Body of pancreas (tissue), 4 donors: ENCODE measurements around the gene MS4A14. TPM values are rescaled to one million over a fixed set of nuclear protein-coding genes. Genes with fewer than 3 reads are reported as not detected.
A peak's percentile ranks its signal among the peaks of the same experiment; 100 is the strongest.
"Not testable (repeated sequence)": the region's sequence is repeated elsewhere in the genome, so short reads cannot be mapped to it uniquely, and the experiment has no call there.

Experiments
- ATAC-seq: fragments of 150-250 bp; one replicate; pipeline ENCODE4 v1.9.1; 2016
- DNase-seq, 4 donors: peaks; one replicate each; pipeline ENCODE4 v3.0.0-alpha.2; 2019
- H3K27ac ChIP-seq, 4 donors: fragments of 200-600 bp; sonication (generic); 1 replicate in 3 of 4; 2 replicates in 1 of 4; pipeline versions ENCODE4 v1.5.1 to v1.6.1; 2016 to 2019; ENCODE audit warnings: mild to moderate bottlenecking in 1 of 4, mixed read lengths in 1 of 4, moderate library complexity in 1 of 4
- H3K27me3 ChIP-seq, 2 donors: fragments of 200-600 bp; sonication (generic); one replicate each; pipeline ENCODE4 v1.6.0; 2016; ENCODE audit warnings: mild to moderate bottlenecking in 1 of 2
- H3K36me3 ChIP-seq, 2 donors: fragments of 200-600 bp; sonication (generic); replicated peaks in 1 of 2; 2 replicates each; pipeline ENCODE4 v1.5.1; 2016; ENCODE audit warnings: low read depth in 2 of 2; ENCODE audit not compliant: insufficient read depth in 1 of 2
- H3K4me1 ChIP-seq: fragments of 200-600 bp; sonication (generic); one replicate; pipeline ENCODE4 v1.6.0; 2016
- H3K4me3 ChIP-seq, 2 donors: fragments of 200-600 bp; sonication (generic); 1 replicate in 1 of 2; 2 replicates in 1 of 2; pipeline ENCODE4 v1.5.1; 2016 to 2019
- H3K9me3 ChIP-seq, 3 donors: fragments of 200-600 bp; sonication (generic); 1 replicate in 2 of 3; 2 replicates in 1 of 3; pipeline ENCODE4 v1.5.1; 2016
- CTCF ChIP-seq, 7 experiments: fragments of 450-650 bp in 4 of 7; fragments of 200-600 bp in 3 of 7; sonication (generic) in 3 of 7; IDR thresholded peaks; one replicate each; pipeline ENCODE4 v1.5.1; 2016 to 2019; ENCODE audit warnings: antibody characterized with exemption in 7 of 7
- POLR2A ChIP-seq, 3 donors: fragments of 450-650 bp; IDR thresholded peaks; one replicate each; pipeline ENCODE4 v1.6.1; 2016; ENCODE audit warnings: antibody characterized with exemption in 3 of 3, mild to moderate bottlenecking in 2 of 3
- WGBS, 2 donors: methylation state at CpG; one replicate each; pipeline ENCODE4 v1.1.5; 2017; 5-methylcytosine and 5-hydroxymethylcytosine counted together
- intact Hi-C: fragments of 100-400 bp; cut with DNase I; formaldehyde crosslinking; loops from one replicate; pipeline ENCODE4 v1.15.1; 2023
- total RNA-seq, 2 donors: library from RNA; depleted of rRNA; stranded (reverse); fragments of >200 nt; gene quantifications; one replicate each; pipeline ENCODE4 v1.1.0, GENCODE V29; 2016

MS4A14 gene
- total RNA-seq, 2 donors from 2014 or later = 1.3 TPM

DNA sequence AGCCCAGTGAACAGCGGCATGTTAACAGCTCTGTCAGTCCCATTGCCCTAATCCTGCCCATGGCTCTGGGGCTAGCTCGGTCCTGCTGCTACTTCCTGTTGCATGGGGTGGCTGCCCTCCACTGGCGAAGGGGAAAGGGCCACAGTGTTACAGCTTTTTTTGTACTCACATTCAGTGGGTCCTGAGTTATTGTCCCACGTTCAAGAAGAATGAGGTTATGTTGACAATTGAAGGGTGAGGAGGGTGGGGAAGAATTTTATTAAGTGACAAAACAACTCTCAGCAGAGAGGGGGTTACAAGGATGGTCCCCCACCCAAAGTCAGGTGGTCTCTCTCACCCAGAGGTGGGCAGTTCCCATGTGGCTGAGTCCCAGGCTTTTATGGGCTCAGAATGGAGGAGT lies 35.6 kb upstream of the MS4A14 start:
- intact Hi-C loops = loop anchor here (5.0 to 10.0 kb wide), 2 partner anchors 134 to 257 kb away; partner anchors contain the start of gene MS4A12
- Histone ChIP-seq H3K4me3 (no peak overlapping the region), H3K9me3 (no peaks in the 10 kb centered on the region), H3K27ac (no peak overlapping the region), H3K36me3 (no peaks in the 10 kb centered on the region), H3K4me1 (no peaks in the 10 kb centered on the region), H3K27me3 (no peaks in the 10 kb centered on the region)
- WGBS, 2 donors = 57 to 64% methylated on average over 4 of the region's 4 CpGs
- ATAC-seq (no peak), DNase-seq (no peak)
- TF ChIP-seq CTCF (IDR thresholded peaks at IDR 0.05) (no peak), POLR2A (IDR thresholded peaks at IDR 0.05) (no peak)

GRCh38 chr11:60362241-60362640 lies 34.0 kb upstream of the MS4A14 start:
- WGBS, 2 donors = 27% methylated on average over 1 of the region's 1 CpG
- no peak overlapping the region for H3K4me3 ChIP-seq
- intact Hi-C loops = loop anchor here (5.0 to 10.0 kb wide), 2 partner anchors 133 to 255 kb away; partner anchors contain the start of gene MS4A12
- DNase-seq = no peak
- H3K27ac ChIP-seq = no peak overlapping the region
- no peak for ATAC-seq
- no peaks in the 10 kb centered on the region for H3K9me3 ChIP-seq
- no peaks in the 10 kb centered on the region for H3K4me1 ChIP-seq
- TF ChIP-seq POLR2A (IDR thresholded peaks at IDR 0.05) = no peak
- no peak for TF ChIP-seq CTCF (IDR thresholded peaks at IDR 0.05)
- no peaks in the 10 kb centered on the region for H3K27me3 ChIP-seq
- no peaks in the 10 kb centered on the region for H3K36me3 ChIP-seq

DNA sequence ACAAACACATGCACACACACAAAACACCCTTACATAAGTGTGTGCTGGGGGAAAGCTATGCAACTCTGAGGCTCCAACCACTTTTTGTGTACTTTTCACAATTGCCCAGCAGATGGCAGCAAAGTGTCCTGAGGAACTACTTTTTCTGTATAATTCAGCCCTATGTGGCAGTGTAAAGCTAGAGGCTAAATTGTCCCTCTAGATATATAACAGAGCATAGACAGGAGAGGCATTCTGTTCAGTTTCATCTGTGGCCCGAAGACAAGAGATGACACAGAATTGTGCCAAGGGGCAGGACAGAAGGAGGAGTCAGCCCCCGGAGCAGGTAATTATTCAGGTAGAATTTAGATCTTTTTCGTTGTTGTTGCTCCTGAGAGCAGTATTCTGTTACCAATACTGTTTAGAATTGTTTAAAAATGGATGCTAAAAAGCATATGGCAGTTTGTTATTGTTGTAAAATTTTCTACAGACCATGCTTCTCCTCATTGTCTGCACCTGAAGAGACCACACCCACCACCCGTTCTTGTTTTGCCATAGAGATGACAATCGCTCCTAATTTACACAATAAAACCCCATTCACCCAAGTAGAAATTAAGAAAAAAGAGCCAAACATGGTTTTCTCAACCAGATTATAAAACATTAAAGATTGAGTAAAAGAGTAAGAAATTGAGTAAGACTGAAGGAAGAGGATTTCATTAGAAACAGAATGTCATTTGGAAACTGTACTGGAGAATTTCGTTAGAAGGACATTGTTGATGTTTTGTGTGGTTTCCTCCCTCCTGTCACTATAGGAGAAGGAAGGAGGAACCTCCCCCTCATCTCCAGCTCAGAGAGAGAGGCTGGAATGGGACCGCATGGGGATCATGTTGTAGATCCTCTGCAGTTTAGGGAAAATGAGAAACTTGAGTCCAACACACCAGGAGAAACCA lies 32.5 kb upstream of the MS4A14 start:
- WGBS, 2 donors = 42 to 48% methylated on average over 7 of the region's 7 CpGs
- H3K27ac ChIP-seq = peak overlapping the region in 1 of 4 donors; percentile 31
- intact Hi-C loops = loop anchor here (5.0 to 10.0 kb wide), 2 partner anchors 131 to 253 kb away; partner anchors contain the start of gene MS4A12
- H3K36me3 ChIP-seq = no peaks in the 10 kb centered on the region
- TF ChIP-seq POLR2A (IDR thresholded peaks at IDR 0.05) = no peak
- peak in 6 of 7 experiments; percentile 67 to 86 (median 78) for TF ChIP-seq CTCF (IDR thresholded peaks at IDR 0.05)
- DNase-seq (peak; percentile 73 to 76 (median 74)), ATAC-seq (peak; percentile 85)
- H3K27me3 ChIP-seq = no peaks in the 10 kb centered on the region
- H3K9me3 ChIP-seq = no peaks in the 10 kb centered on the region
- no peaks in the 10 kb centered on the region for H3K4me1 ChIP-seq
- no peak overlapping the region for H3K4me3 ChIP-seq

- H3K4me3 ChIP-seq, H3K27ac ChIP-seq, H3K9me3 ChIP-seq, ATAC-seq, H3K27me3 ChIP-seq, H3K36me3 ChIP-seq, DNase-seq: not testable (repeated sequence)
- peaks cover 21% of the 10 kb centered on the region for H3K4me1 ChIP-seq
- intact Hi-C loops = loop anchor here (10.0 kb wide), 1 partner anchor 128 kb away; the partner anchor contains the start of gene MS4A12
- 80 to 85% methylated on average over 15 of the region's 15 CpGs for WGBS, 2 donors
Observed at GRCh38 chr11:60366262-60366904, 29.9 kb upstream of the MS4A14 start.

- Histone ChIP-seq H3K4me3 (no peak overlapping the region), H3K36me3 (no peaks in the 10 kb centered on the region), H3K27me3 (no peaks in the 10 kb centered on the region), H3K27ac (no peak overlapping the region), H3K4me1 (peaks cover 24% of the 10 kb centered on the region), H3K9me3 (no peaks in the 10 kb centered on the region)
- DNase-seq (no peak), ATAC-seq (no peak)
- 66 to 80% methylated on average over 2 of the region's 2 CpGs for WGBS, 2 donors
- intact Hi-C loops = loop anchor here (10.0 kb wide), 1 partner anchor 128 kb away; the partner anchor contains the start of gene MS4A12
- TF ChIP-seq POLR2A (IDR thresholded peaks at IDR 0.05) (no peak), CTCF (IDR thresholded peaks at IDR 0.05) (no peak)
Observed at GRCh38 chr11:60367009-60367408, 29.2 kb upstream of the MS4A14 start.
